ENCODE results near the gene CERS3. TPM values are rescaled to one million over a fixed set of nuclear protein-coding genes. Genes with fewer than 3 reads are reported as not detected.

The CERS3 gene
- total RNA-seq, 1 experiment from 2014 or later: 0.11 TPM

GRCh38 chr15:100537331-100537730 is 8.6 kb upstream of the CERS3 start:
- Histone ChIP-seq H3K36me3 (ENCODE audit: low read depth, low read length) (no peaks in the 10 kb centered on the region), H3K79me2 (ENCODE audit: low read length) (no peaks in the 10 kb centered on the region), H3K9me3 (ENCODE audit: low read length) (no peaks in the 10 kb centered on the region), H2AFZ (ENCODE audit: low read length) (no peak overlapping the region), H3F3A (ENCODE audit: low read length, unreplicated experiment) (no peaks in the 10 kb centered on the region), H4K20me1 (ENCODE audit: low read length) (no peaks in the 10 kb centered on the region), H3K4me3 (ENCODE audit: low read length) (no peak overlapping the region), H3K27ac (ENCODE audit: low read length) (no peak overlapping the region), H3K9me2 (replicated peaks; ENCODE audit: low read length) (no peaks in the 10 kb centered on the region), H3K27me3 (ENCODE audit: low read length) (peaks cover 29% of the 10 kb centered on the region), H3K4me1 (ENCODE audit: insufficient read depth, low read length) (no peaks in the 10 kb centered on the region), H3K4me2 (ENCODE audit: low read length) (no peak overlapping the region), H3K9ac (ENCODE audit: low read length) (no peak overlapping the region)
- TF ChIP-seq EZH2 (IDR thresholded peaks at IDR 0.05; ENCODE audit: low read length, unreplicated experiment) (no peak), CTCF (conservative IDR thresholded peaks at IDR 0.05; ENCODE audit: low read depth, low read length) (no peak), EZH2phosphoT487 (IDR thresholded peaks at IDR 0.05; ENCODE audit: borderline replicate concordance, low read length) (no peak)
- intact Hi-C loops (cut with micrococcal nuclease): no loop called here
- DNase-seq: no peak
- ChIA-PET POLR2A (ENCODE audit: unreplicated experiment) (no interaction called here), CTCF (no interaction called here)
- BruUV-seq (replicated peaks): no TSS peak
- no peak for ATAC-seq

GRCh38 chr15:100536733-100537132 is 8.0 kb upstream of the CERS3 start:
- Histone ChIP-seq H3K27me3 (ENCODE audit: low read length) (peaks cover 35% of the 10 kb centered on the region), H3K9me2 (replicated peaks; ENCODE audit: low read length) (no peaks in the 10 kb centered on the region), H4K20me1 (ENCODE audit: low read length) (no peaks in the 10 kb centered on the region), H3K36me3 (ENCODE audit: low read depth, low read length) (no peaks in the 10 kb centered on the region), H2AFZ (ENCODE audit: low read length) (no peak overlapping the region), H3K4me1 (ENCODE audit: insufficient read depth, low read length) (no peaks in the 10 kb centered on the region), H3K4me3 (ENCODE audit: low read length) (no peak overlapping the region), H3K9me3 (ENCODE audit: low read length) (no peaks in the 10 kb centered on the region), H3K4me2 (ENCODE audit: low read length) (no peak overlapping the region), H3K9ac (ENCODE audit: low read length) (no peak overlapping the region), H3K27ac (ENCODE audit: low read length) (no peak overlapping the region), H3K79me2 (ENCODE audit: low read length) (no peaks in the 10 kb centered on the region), H3F3A (ENCODE audit: low read length, unreplicated experiment) (no peaks in the 10 kb centered on the region)
- ChIA-PET CTCF (no interaction called here), POLR2A (ENCODE audit: unreplicated experiment) (no interaction called here)
- ATAC-seq (no peak), DNase-seq (no peak)
- intact Hi-C loops (cut with micrococcal nuclease): no loop called here
- BruUV-seq (replicated peaks): no TSS peak
- no peak for TF ChIP-seq CTCF (conservative IDR thresholded peaks at IDR 0.05; ENCODE audit: low read depth, low read length)
- no peak for TF ChIP-seq EZH2phosphoT487 (IDR thresholded peaks at IDR 0.05; ENCODE audit: borderline replicate concordance, low read length)
- no peak for TF ChIP-seq EZH2 (IDR thresholded peaks at IDR 0.05; ENCODE audit: low read length, unreplicated experiment)

- ChIA-PET CTCF (no interaction called here), POLR2A (ENCODE audit: unreplicated experiment) (no interaction called here)
- DNase-seq (no peak), ATAC-seq (no peak)
- no peak overlapping the region for H3K4me3 ChIP-seq (ENCODE audit: low read length)
- H3K79me2 ChIP-seq (ENCODE audit: low read length): no peaks in the 10 kb centered on the region
- peaks cover 63% of the 10 kb centered on the region for H3K27me3 ChIP-seq (ENCODE audit: low read length)
- intact Hi-C loops (cut with micrococcal nuclease): no loop called here
- H3K9ac ChIP-seq (ENCODE audit: low read length): no peak overlapping the region
- H3K4me1 ChIP-seq (ENCODE audit: insufficient read depth, low read length): no peaks in the 10 kb centered on the region
- no peaks in the 10 kb centered on the region for H4K20me1 ChIP-seq (ENCODE audit: low read length)
- TF ChIP-seq EZH2phosphoT487 (IDR thresholded peaks at IDR 0.05; ENCODE audit: borderline replicate concordance, low read length) (no peak), CTCF (conservative IDR thresholded peaks at IDR 0.05; ENCODE audit: low read depth, low read length) (no peak), EZH2 (IDR thresholded peaks at IDR 0.05; ENCODE audit: low read length, unreplicated experiment) (no peak)
- no peak overlapping the region for H3K4me2 ChIP-seq (ENCODE audit: low read length)
- no peak overlapping the region for H3K27ac ChIP-seq (ENCODE audit: low read length)
- no peaks in the 10 kb centered on the region for H3F3A ChIP-seq (ENCODE audit: low read length, unreplicated experiment)
- no peaks in the 10 kb centered on the region for H3K9me3 ChIP-seq (ENCODE audit: low read length)
- H2AFZ ChIP-seq (ENCODE audit: low read length): no peak overlapping the region
- no peaks in the 10 kb centered on the region for H3K9me2 ChIP-seq (replicated peaks; ENCODE audit: low read length)
- BruUV-seq (replicated peaks): no TSS peak
- H3K36me3 ChIP-seq (ENCODE audit: low read depth, low read length): no peaks in the 10 kb centered on the region
These were observed 5.1 kb upstream of the CERS3 start for GRCh38 chr15:100533886-100534285.

All from PC-3 (cell line).